HG02642 (cell line): ENCODE data around the gene GPAT2.
"Not testable (repeated sequence)": the region's sequence is repeated elsewhere in the genome, so short reads cannot be mapped to it uniquely, and the experiment has no call there.

Experiments
- ATAC-seq: cut with Tn5 transposase; IDR thresholded peaks from one replicate; pipeline ENCODE4 v1.9.1; 2021; ENCODE audit warnings: mild to moderate bottlenecking; ENCODE audit not compliant: unreplicated experiment, poor library complexity

Gene GPAT2

DNA sequence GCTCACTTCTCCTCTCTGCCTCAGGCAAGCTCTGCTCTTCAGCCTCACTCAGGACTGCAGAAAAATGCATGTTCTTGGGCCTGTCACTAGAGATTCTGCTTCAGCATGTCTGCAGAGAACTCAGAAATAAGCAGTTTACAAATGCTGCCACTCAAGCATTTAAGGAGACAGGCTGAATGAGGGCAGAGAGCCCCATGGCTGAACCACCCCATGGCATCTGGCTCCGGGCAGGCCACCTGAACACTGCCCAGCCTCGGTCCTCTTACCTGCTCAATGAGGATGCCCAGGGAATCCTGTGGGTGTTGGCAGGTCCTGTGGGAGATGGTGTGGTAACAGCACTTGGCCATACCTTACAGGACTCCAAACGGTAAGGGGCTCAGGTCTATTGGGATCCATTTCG is 31.2 kb upstream of the GPAT2 start:
- ATAC-seq = not testable (repeated sequence)

DNA sequence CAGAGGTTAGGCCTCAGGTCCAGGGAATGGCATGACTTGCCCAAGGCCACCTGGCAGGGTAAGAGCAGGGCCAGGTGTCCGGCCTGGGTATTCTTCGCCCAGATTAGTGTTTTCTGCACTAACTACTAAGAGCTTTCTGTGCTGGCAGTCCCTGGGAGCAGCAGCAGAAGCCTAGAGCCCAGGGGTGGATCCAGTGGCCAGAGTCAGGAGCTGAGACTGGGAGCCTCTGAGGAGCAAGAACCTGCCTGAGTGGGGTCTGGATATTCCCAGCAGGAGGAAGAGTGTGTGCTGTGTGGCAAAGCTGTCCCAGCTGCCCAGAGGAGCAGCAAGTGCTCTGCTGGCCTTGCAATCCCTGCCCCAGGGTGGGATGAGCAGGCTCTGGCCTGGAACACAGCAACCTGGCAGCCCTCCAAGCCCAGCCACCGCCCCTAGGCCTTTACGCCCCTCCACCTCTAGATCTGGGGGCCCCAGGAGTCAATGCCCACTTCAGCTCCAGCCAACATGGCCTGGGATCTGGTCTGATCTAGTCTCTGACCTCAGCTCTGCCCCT is 30.7 kb upstream of the GPAT2 start:
- no peak for ATAC-seq

DNA sequence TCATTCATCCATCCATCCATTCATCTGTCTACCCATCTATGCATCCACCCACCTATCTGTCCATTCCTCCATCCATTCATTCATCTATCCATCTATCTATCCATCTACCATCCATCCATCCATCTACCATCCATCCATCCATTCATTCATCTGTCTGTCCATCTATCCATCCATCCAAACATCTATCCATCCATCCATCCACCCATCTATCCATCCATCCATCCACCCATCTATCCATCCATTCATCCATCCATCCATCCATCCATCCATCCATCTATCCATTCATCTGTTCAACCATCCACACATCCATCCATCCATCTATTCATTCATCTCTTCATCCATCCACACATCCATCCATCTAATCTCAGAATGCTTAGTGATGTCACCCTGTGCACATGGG is 30.0 kb upstream of the GPAT2 start:
- ATAC-seq = not testable (repeated sequence)

DNA sequence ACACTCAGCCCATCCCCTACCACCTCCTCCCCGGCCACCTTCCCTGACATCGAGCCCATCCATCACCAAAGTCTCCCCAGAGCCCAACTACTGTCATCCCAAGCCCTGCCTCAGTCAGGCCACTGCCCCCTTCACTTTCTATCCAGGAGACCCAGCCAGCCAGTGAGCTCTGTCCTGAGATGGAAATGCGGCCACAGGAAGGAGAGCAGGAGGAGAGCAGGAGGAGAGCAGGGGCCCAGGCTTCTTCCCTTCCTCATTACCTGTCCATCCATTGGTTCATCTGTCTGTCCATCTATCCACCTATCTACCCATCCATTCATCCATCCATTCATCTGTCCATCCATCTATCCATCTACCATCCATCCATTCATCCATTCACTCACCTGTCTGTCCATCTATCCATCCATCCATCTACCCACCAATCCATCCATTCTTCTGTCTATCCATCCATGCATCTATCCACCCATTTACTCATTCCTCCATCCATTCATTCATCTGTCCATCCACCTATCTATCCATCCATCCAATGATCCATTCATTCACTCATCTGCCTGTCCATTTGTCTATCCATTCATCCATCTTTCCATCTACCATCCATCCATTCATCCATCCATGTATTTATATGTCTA is 29.4 kb upstream of the GPAT2 start:
- ATAC-seq = not testable (repeated sequence)

DNA sequence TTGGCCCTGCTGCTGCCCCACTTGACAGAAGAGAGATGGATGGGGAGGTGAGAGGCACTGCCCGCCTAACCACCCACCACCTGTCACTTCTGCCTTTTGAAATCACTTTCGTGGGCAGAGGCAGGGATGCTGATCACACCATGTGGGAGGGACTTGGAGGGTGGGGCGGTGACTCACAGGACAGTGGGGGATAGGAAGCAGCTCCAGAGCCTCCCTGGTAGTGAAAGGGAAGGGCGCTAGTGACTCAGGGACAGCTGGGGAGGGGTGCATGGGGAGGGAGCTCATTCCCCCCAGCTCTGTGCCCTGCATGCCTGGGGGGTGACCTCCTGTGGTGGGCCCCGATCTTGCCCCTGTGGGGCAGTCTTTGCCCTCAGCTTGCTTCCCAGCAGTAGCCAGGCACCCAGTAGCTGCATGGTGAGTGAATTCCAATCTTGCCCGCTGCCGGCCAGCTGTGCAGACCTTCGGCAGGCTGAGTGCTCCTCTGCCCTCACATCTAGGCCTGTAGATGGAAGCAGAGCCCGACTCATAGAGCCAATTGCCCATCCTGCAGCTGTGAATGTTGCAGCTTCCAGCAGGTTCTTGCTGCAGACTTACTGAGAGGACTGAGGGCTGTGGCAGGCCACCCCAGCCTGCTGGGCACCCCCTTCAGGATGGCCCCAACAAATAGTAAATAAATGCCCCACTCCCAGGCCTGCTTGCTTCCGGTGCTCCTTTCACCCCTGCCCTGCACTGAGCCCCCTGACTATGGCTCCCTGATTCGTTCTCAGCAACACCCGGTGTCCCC is 28.6 kb upstream of the GPAT2 start:
- not testable (repeated sequence) for ATAC-seq

DNA sequence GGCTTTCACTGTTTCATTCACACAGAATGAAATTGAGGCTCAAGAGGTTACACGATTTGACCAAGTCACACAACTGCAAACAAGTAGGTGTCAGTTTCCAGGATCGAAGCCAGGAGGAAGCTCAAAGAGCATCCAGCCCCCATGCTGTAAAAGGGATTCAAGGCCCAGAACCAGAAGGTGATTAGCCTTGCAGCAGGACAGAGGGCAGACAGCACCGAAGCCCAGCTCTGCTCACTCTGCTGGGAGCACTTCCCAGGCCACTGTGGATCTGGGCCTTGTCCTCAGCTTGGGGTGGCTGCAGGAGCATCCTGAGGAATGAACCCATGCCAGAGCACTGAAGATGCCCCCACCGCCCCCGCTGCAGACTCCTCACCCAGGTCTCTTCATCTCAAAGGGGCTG is 27.8 kb upstream of the GPAT2 start:
- ATAC-seq = not testable (repeated sequence)

DNA sequence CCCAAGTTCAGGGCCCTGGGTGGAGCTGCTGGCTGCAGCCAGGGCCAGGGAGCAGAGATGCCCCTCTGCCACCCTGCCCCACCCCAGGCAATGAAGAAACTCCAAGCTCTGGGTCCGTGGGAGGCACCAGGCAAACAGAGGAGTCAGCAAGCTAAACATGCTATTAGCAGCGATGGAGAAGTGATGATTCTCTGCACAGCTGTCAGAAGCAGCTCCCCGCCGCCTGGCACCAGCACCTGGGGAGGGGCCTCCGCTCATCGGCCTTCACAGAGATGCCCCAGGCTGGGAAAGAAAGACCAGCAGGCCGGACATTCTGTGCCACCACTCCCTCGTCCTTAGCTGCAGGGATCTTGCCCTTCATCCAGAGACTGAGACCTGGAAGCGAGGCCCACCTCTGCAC is 27.2 kb upstream of the GPAT2 start:
- not testable (repeated sequence) for ATAC-seq

DNA sequence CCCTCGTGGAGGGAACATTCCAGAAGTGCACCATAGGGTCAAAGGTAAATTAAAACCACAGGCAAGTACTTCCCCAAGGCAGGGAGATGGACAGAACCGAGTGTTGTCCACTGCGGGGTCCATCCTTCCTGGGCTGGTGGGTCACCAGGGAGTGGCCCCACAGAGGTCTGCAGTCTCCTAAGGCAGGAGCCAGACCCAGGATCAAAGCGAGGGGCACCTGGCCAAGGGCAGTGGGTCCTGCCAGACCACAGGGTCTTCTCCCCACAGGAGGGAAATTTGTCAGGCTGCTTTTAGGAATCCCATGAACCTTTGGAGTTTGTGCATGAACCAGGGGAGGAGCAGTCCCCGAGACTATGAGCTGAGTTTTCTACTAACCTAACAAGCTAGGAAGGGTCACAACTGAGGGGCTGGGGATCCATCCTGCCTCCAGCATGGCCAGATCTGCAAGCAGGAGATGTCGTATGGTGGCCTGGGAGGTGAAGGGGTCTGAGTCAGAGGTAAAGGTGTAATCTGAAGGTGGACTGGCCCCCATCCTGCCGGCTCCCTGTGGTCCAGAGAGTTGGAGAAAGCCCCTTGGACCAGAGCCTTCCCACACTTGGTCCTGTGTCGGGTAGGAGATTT is 26.6 kb upstream of the GPAT2 start:
- ATAC-seq = not testable (repeated sequence)

DNA sequence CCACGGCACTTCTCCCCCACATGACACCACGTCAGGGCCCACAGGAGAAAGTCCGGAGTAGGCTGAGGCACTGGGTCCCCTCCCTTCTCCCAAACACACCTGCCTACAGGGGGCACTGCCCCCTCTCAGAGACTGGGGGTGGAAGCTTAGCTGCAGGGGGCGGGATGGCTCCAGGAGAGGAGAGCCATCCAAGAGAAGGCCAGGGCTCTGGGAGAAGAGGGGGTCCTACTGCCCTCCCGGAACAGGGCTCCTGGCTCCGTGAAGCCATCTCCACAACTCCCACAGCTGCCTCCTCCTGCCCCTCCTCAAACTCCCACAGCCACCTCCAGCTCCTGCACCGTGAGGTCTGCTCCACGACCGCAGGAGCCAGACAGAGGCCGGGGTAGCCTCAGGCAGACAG is 25.6 kb upstream of the GPAT2 start:
- ATAC-seq = not testable (repeated sequence)

DNA sequence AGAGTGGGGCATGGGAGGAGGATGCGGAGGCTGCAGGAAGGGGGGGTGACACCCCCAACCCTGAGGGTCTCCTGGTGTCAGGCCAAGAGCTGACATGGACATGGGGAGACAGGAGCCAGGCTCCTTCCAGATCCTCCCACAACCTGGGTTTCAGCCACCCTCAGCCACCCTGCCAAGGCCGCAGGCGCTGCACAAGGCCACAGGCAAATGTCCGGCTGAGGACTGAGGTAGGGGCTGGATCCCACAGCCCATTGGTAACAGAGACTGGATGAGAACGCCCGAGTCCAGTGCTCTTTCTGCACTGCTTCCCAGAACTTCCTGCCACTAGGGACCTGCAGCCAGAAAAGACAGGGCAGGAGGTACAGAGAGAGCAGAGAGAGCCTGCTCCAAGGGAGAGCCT is 24.7 kb upstream of the GPAT2 start:
- ATAC-seq = not testable (repeated sequence)

DNA sequence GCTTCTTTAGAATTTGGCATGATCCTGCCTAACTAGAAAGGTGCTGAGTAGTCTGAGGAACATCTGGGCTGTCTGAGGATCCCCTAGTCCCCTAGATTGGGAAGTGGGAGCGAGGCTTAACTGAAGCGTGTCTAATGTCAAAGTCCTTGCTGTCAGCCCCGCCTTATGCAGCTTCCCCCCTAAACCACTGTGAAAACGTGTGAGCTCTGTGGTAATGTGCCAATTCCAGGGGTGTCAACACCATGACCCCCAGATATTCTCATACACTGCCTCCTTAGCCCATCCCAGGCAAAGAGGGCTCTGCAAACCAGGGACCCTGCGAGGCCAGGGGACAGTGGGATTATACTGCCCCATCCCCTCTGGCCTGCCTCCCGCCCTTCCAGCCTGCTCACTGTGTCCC is 21.1 kb upstream of the GPAT2 start:
- ATAC-seq = not testable (repeated sequence)

DNA sequence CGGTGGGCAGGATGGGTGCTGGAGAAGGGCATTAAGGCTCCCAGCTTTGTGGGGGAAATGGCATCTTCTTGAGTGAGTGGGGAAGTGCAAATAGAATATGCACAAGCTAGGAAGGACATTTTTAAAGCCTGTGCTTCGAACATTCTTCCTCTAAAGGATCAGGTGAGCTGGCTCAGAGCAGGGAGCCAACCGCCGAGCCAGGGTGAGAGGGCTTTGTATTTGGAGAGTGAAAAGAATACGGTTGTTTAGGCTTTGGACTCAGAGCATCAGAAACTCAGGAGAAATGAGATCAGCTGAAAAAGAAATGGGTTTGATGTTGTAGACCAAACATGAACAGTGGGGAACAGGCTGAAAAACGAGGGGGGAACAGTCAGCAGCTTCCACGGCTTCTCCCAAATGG is 19.8 kb upstream of the GPAT2 start:
- not testable (repeated sequence) for ATAC-seq

DNA sequence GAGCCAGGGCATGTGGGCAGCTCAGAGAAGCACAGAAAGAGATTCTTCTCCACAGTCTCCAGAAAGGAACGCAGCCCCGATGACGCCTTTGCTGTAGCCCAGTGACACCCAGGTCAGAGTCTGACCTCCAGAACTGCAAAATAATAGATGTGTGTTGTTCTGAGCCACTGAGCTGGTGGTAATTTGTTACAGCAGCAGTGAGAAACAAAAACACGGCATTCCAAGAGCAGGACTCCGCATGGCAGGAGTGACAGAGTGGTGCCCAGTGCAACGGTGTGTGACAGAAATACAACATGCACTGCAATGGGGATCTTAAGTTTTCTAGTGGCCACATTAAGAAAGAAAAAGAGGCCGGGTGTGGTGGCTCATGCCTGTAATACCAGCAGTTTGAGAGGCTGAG is 18.7 kb upstream of the GPAT2 start:
- ATAC-seq = not testable (repeated sequence)

DNA sequence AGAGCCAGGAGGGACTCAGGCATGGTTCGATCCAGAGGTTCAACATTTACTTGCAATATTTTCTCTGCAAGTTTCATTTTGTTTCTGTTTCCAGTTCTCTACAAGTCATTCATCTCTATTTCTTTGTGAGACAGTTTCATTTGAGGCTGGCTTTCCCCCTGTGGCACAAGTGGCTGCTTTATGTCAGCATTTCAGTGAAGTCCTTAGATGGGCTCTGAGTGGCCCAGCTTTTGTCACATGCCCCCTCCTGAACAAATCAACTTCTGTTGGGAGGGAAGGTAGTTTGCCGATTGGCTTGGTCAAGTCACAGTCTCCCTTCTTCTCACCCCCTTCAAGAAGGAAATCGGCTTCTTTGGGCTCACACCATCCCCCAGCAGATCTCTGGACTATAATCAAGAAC is 17.9 kb upstream of the GPAT2 start:
- not testable (repeated sequence) for ATAC-seq

DNA sequence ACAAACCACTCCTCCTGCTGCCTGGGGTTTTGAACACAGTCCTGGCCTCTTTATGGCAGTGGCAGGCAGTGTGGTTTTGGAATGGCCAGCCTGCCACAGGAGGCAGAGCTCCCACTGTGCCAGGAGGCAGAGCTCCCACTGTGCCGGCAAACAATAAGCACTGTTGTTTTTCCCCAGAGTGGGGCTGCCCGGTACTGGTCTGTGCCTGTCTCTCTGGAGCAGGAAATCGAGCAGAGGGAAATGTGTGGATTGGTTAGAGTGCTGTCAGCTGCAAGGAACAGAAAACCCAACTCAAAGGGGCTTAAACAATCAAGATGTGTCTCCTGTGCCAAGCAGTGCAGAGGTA is 15.2 kb upstream of the GPAT2 start:
- ATAC-seq = not testable (repeated sequence)

DNA sequence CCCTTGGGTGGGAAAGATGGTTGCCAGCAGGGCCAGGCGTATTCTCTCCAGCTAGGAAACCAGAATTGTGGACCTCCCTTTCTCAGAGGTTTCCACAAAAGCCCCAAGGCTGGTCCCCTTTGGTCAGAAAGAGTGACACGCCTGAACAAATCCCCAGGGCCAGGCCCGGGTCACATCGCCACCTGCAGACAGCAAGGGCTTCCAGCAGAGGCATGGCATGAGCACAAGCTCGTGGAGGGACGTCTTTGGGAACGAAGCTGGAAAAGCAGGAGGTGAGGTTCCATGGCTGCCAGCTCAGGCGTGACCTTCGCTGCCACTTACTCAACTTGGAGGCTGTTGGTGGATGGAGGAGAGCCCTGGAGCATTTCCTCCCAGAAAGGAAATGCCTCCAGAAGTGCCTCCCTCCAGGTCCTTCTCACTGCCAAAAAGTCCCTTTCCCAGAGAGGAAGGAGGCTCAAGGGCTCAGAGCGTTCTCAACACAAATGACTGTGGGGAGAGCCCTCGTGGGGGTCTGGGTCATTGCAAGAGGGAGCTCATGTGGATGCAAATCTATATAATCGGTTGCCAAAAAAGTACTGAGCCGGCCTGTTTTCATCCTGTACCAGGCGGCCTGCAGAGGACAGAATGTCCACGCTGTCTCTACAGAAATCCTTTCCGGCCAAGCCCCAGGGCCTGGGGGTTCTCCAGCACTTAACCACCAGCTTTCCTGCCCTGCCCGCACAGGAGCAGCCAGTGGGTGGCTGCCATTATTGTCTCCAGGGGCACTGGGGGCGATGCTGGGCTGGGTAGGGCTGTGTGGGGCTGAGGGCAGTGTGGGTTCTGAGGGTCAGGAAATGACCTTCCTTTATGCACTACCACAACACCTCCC is 14.6 kb upstream of the GPAT2 start:
- ATAC-seq = not testable (repeated sequence)

DNA sequence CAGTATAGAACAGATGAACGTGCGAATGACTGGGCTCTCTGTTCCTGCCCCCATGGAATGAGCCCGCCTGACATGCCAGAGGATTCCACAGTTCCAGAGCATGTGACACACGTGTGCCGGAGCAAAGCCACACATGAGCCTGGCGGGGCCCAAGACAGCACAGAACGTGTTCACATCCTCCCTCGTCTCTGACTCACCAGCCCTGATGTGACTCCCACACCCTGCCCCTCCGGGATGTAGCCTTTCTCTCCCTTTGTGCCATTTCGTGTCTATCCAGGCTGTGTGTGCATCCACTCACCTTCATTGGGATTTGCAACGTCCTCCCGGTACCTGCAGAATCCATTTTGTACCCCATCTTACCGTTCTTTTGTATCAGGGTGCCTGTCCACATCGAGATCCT is 838 bp upstream of the GPAT2 start:
- not testable (repeated sequence) for ATAC-seq

DNA sequence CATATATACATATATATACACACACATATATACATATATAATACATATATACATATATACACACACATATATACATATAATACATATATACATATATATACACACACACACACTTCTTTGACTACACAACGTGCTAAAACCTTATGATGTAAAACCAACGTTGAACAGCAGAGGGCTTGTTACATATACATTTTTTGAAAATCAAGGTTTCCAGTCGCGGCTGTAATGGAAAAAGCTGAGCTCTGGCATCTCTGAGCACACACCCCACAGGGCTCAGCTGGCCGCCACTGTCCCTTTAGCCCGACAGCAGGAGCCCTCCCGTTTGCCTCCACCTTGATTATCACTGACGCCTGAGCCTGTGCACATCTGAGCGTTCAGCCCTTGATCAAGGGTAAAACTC is 719 bp downstream of the GPAT2 start:
- ATAC-seq = not testable (repeated sequence)

DNA sequence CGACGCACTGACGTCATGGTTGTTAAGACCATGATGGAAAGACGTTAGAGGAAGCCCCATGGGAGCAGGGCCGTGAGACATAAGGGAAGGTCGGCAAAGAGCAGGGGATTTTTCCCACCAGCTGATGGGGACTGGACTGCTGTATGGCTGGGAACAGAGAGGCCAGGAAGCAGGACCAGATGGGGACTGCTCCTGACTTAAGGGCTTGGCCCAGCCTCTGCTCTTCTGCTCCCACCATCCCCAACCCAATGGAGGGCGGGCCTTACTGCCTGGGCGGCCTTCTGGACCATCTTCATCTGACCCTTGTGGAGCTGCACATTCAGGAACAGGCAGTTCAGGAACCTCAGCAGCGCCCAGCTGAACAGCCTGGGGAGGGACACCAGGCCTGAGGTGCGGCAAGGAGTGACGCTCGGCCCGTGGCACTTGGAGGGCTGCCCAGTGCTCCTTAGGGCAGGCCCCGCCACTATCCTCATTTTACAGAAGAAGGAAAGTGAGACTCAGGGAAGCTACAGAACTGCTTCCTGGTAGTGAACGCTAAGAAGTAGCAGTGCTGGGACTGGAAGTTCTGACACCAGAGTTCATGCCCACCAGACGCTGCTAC is 6.9 kb downstream of the GPAT2 start:
- not testable (repeated sequence) for ATAC-seq

DNA sequence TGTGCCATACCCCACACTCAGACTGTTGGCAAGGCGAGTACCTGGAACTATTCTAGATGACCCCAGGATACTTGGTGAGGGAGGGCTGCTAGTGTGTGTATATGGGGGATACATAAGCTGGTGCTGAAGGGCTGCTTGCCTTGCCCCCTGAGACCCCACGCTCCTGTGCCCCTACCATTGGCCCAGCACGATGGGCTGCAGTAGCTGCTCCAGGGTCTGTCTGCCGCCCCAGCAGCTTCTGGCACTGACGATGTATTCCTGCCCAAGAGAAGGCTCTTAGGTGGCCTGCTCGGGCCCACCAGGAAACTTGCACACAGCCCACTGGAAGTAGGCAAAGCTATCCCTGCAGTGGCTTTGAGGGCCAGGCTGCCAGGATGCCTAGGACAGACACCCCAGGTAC is 9.0 kb downstream of the GPAT2 start:
- ATAC-seq = not testable (repeated sequence)
